Panc1 (cell line): Measurements from ENCODE around the gene SCAMP4. TPM values are rescaled to one million over a fixed set of nuclear protein-coding genes. Genes with fewer than 3 reads are reported as not detected.
A peak's percentile ranks its signal among the peaks of the same experiment; 100 is the strongest.

Experiments used
- ATAC-seq: fragments of 200-7000 bp; cut with Tn5 transposase; 2 replicates; pipeline ENCODE4 v1.9.1; 2020; ENCODE audit warnings: mild to moderate bottlenecking, moderate library complexity
- BruUV-seq: library from RNA; stranded (reverse); fragments of 400-500 nt; replicated peaks from 2 replicates; lab custom pipeline; 2021; lab: Mats Ljungman, UMichigan
- CTCF ChIA-PET: fragments of 300-600 bp; sonication (Branson Sonifier 250); formaldehyde crosslinking; loops from one replicate; lab custom pipeline; 2022; ENCODE audit warnings: antibody characterized with exemption; lab: Charles Lee
- POLR2A ChIA-PET: fragments of 300-600 bp; sonication (Branson Sonifier 250); formaldehyde crosslinking; loops from one replicate; lab custom pipeline; 2022; ENCODE audit warnings: antibody characterized with exemption; lab: Charles Lee
- DNase-seq: peaks from one replicate; pipeline ENCODE4 v3.0.0-alpha.2; 2010; ENCODE audit warnings: low read depth, low spot score
- H3K27ac ChIP-seq: 2 replicates; pipeline ENCODE4 v1.5.1; 2011; ENCODE audit warnings: mild to moderate bottlenecking, low read length, inconsistent platforms
- H3K27me3 ChIP-seq: fragments of 200-500 bp; sonication (Bioruptor generic); 2 replicates; pipeline ENCODE4 v1.6.0; 2014; ENCODE audit warnings: low read length, inconsistent platforms; ENCODE audit not compliant: control insufficient read depth, insufficient read depth
- H3K36me3 ChIP-seq: fragments of 200-500 bp; sonication (Bioruptor generic); 2 replicates; pipeline ENCODE4 v1.5.1; 2014; ENCODE audit warnings: inconsistent platforms, mild to moderate bottlenecking, low read length, moderate library complexity; ENCODE audit not compliant: control insufficient read depth, insufficient read depth
- H3K4me1 ChIP-seq: 2 replicates; pipeline ENCODE4 v1.5.1; 2011; ENCODE audit warnings: inconsistent platforms, mild to moderate bottlenecking, low read length, moderate library complexity; ENCODE audit not compliant: control insufficient read depth, insufficient read depth
- H3K4me3 ChIP-seq, 2 experiments: 2 replicates each; pipeline ENCODE4 v1.5.1; 2011 to 2012; ENCODE audit warnings: low read depth in 2 of 2, low read length in 2 of 2, mild to moderate bottlenecking in 2 of 2, inconsistent platforms in 1 of 2, moderate library complexity in 1 of 2
- H3K9me3 ChIP-seq: fragments of 200-500 bp; sonication (Bioruptor generic); 2 replicates; pipeline ENCODE4 v1.5.1; 2014; ENCODE audit warnings: low read depth, mild to moderate bottlenecking, inconsistent platforms, low read length, moderate library complexity; ENCODE audit not compliant: control insufficient read depth, insufficient read depth
- POLR2AphosphoS5 ChIP-seq: IDR thresholded peaks from 2 replicates; pipeline ENCODE4 v1.6.1; 2012; ENCODE audit warnings: mild to moderate bottlenecking, low read depth, low read length, moderate library complexity
- SIN3A ChIP-seq: IDR thresholded peaks from 2 replicates; pipeline ENCODE4 v1.6.1; 2012; ENCODE audit warnings: low read depth, mild to moderate bottlenecking, low read length, moderate library complexity, borderline replicate concordance; ENCODE audit not compliant: insufficient read depth
- TCF7L2 ChIP-seq: IDR thresholded peaks from 2 replicates; pipeline ENCODE4 v1.6.1; 2011; ENCODE audit warnings: mild to moderate bottlenecking, low read depth, low read length, inconsistent platforms
- in situ Hi-C: cut with HindIII; loops from 2 replicates; pipeline ENCODE4 v1.10.0; 2016; ENCODE audit warnings: low sequenced_read_pairs, low pct_unique_long_range_greater_than_20kb
- intact Hi-C: fragments of 100-400 bp; cut with micrococcal nuclease; formaldehyde crosslinking; loops from one replicate; pipeline ENCODE4 v1.10.0; 2022; ENCODE audit not compliant: unreplicated experiment
- total RNA-seq: library from RNA; stranded (reverse); gene quantifications from one replicate; pipeline ENCODE4 v1.2.1, GENCODE V29; 2021; ENCODE audit not compliant: unreplicated experiment
- TF ChIP-seq, protein P1 (sequence below): fragments of 450-650 bp; IDR thresholded peaks from 2 replicates; pipeline ENCODE4 v1.5.1; 2017; ENCODE audit warnings: mild to moderate bottlenecking
- TF ChIP-seq, protein P2 (sequence below), 2 experiments: IDR thresholded peaks; 2 replicates each; pipeline ENCODE4 v1.6.1; 2011 to 2012; ENCODE audit warnings: low read depth in 2 of 2, control low read depth in 1 of 2, low read length in 1 of 2, mild to moderate bottlenecking in 1 of 2, moderate library complexity in 1 of 2; ENCODE audit not compliant: insufficient read depth in 1 of 2

Gene SCAMP4
- total RNA-seq, 1 experiment from 2014 or later: 98.4 TPM

DNA sequence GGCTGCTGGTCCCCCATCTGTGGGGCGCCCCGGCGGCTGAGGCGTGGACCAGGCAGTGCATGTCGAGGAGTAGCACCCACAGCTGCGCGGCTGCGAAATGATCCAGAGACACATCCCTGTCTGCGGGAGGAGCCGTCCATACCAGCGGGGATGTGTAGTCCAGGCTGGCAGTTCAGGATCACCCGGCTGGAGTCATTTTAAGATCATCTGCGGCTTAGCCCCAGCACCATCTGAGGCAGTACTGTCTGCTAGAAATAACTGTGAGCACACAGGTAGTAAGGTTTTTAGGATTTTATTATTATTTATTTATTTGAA lies 3.1 kb downstream of the SCAMP4 start:
- ChIA-PET CTCF (interaction anchor here (0.8 kb wide), 1 partner anchor 69 kb away, joined by 3 read pairs; no protein-coding TSS in a partner anchor), POLR2A (no interaction called here)
- in situ Hi-C loops (no loop called here), intact Hi-C loops (no loop called here)
- no peak for TF ChIP-seq POLR2AphosphoS5
- TF ChIP-seq TCF7L2: no peak
- TF ChIP-seq, protein P1, sequence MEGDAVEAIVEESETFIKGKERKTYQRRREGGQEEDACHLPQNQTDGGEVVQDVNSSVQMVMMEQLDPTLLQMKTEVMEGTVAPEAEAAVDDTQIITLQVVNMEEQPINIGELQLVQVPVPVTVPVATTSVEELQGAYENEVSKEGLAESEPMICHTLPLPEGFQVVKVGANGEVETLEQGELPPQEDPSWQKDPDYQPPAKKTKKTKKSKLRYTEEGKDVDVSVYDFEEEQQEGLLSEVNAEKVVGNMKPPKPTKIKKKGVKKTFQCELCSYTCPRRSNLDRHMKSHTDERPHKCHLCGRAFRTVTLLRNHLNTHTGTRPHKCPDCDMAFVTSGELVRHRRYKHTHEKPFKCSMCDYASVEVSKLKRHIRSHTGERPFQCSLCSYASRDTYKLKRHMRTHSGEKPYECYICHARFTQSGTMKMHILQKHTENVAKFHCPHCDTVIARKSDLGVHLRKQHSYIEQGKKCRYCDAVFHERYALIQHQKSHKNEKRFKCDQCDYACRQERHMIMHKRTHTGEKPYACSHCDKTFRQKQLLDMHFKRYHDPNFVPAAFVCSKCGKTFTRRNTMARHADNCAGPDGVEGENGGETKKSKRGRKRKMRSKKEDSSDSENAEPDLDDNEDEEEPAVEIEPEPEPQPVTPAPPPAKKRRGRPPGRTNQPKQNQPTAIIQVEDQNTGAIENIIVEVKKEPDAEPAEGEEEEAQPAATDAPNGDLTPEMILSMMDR: no peak
- TF ChIP-seq, protein P2, sequence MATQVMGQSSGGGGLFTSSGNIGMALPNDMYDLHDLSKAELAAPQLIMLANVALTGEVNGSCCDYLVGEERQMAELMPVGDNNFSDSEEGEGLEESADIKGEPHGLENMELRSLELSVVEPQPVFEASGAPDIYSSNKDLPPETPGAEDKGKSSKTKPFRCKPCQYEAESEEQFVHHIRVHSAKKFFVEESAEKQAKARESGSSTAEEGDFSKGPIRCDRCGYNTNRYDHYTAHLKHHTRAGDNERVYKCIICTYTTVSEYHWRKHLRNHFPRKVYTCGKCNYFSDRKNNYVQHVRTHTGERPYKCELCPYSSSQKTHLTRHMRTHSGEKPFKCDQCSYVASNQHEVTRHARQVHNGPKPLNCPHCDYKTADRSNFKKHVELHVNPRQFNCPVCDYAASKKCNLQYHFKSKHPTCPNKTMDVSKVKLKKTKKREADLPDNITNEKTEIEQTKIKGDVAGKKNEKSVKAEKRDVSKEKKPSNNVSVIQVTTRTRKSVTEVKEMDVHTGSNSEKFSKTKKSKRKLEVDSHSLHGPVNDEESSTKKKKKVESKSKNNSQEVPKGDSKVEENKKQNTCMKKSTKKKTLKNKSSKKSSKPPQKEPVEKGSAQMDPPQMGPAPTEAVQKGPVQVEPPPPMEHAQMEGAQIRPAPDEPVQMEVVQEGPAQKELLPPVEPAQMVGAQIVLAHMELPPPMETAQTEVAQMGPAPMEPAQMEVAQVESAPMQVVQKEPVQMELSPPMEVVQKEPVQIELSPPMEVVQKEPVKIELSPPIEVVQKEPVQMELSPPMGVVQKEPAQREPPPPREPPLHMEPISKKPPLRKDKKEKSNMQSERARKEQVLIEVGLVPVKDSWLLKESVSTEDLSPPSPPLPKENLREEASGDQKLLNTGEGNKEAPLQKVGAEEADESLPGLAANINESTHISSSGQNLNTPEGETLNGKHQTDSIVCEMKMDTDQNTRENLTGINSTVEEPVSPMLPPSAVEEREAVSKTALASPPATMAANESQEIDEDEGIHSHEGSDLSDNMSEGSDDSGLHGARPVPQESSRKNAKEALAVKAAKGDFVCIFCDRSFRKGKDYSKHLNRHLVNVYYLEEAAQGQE (IDR thresholded peaks at IDR 0.05; ENCODE audit: insufficient read depth in 1 of 2, low read depth in 2 of 2, low read length in 1 of 2): no peak
- TF ChIP-seq SIN3A: no peak
- no peaks in the 10 kb centered on the region for H3K27me3 ChIP-seq
- H3K36me3 ChIP-seq: no peaks in the 10 kb centered on the region
- ATAC-seq (0 out of 2 replicates have a peak, but pooled peaks have one; percentile 1), DNase-seq (no peak)
- no peaks in the 10 kb centered on the region for H3K9me3 ChIP-seq
- peak overlapping the region; percentile 33 to 45 for H3K4me3 ChIP-seq
- peak overlapping the region; percentile 79 for H3K27ac ChIP-seq
- BruUV-seq: no TSS peak
- H3K4me1 ChIP-seq: peaks cover 17% of the 10 kb centered on the region

GRCh38 chr19:1909761-1910080 lies 4.5 kb downstream of the SCAMP4 start:
- no peak for DNase-seq
- intact Hi-C loops: no loop called here
- H3K4me1 ChIP-seq: peaks cover 12% of the 10 kb centered on the region
- H3K4me3 ChIP-seq: no peak overlapping the region
- ATAC-seq: no peak
- TF ChIP-seq, protein P1: no peak
- TF ChIP-seq, protein P2 (IDR thresholded peaks at IDR 0.05; ENCODE audit: insufficient read depth in 1 of 2, low read depth in 2 of 2, low read length in 1 of 2): no peak
- no peak for TF ChIP-seq POLR2AphosphoS5
- ChIA-PET CTCF (no interaction called here), POLR2A (no interaction called here)
- H3K27me3 ChIP-seq: no peaks in the 10 kb centered on the region
- BruUV-seq: no TSS peak
- H3K9me3 ChIP-seq: no peaks in the 10 kb centered on the region
- H3K27ac ChIP-seq: no peak overlapping the region
- H3K36me3 ChIP-seq: no peaks in the 10 kb centered on the region
- in situ Hi-C loops: no loop called here
